IMR-90 (cell line): ENCODE measurements around the gene SSPN. TPM values are rescaled to one million over a fixed set of nuclear protein-coding genes. Genes with fewer than 3 reads are reported as not detected.

ENCODE experiments used
- ATAC-seq: fragments of 200-7000 bp; cut with Tn5 transposase; 2 replicates; pipeline ENCODE4 v1.9.1; 2020; ENCODE audit warnings: low read depth, mild to moderate bottlenecking, moderate library complexity
- BruUV-seq: library from RNA; stranded (reverse); fragments of 400-500 nt; replicated peaks from 2 replicates; lab custom pipeline; 2021; lab: Mats Ljungman, UMichigan
- CTCF ChIA-PET: fragments of 300-600 bp; formaldehyde crosslinking; extraction: SDS; loops from one replicate; lab custom pipeline; 2021; ENCODE audit warnings: antibody characterized with exemption; lab: Yijun Ruan, JAX
- POLR2A ChIA-PET: fragments of 300-600 bp; sonication (Branson Sonifier 250); formaldehyde crosslinking; loops from one replicate; lab custom pipeline; 2022; ENCODE audit warnings: antibody characterized with exemption; ENCODE audit not compliant: unreplicated experiment; lab: Charles Lee
- DNase-seq: peaks from one replicate; pipeline ENCODE4 v3.0.0; 2013
- H2AFZ ChIP-seq: replicated peaks from 2 replicates; pipeline ENCODE3; 2013; ENCODE audit warnings: low read length, mild to moderate bottlenecking; ENCODE audit not compliant: poor library complexity
- H2AK5ac ChIP-seq: 2 replicates; pipeline ENCODE4 v1.6.1; 2013; ENCODE audit warnings: low read depth, low read length, inconsistent platforms
- H2AK9ac ChIP-seq: replicated peaks from 2 replicates; pipeline ENCODE3; 2013; ENCODE audit warnings: mild to moderate bottlenecking, low read depth, low read length, moderate library complexity; ENCODE audit not compliant: poor library complexity
- H2BK120ac ChIP-seq: 2 replicates; pipeline ENCODE4 v1.6.1; 2013; ENCODE audit warnings: low read depth, low read length, inconsistent platforms
- H2BK15ac ChIP-seq: 3 replicates; pipeline ENCODE4 v1.6.1; 2013; ENCODE audit warnings: low read depth, low read length, inconsistent platforms
- H2BK20ac ChIP-seq: 2 replicates; pipeline ENCODE4 v1.6.1; 2013; ENCODE audit warnings: low read depth, mild to moderate bottlenecking, inconsistent platforms, low read length, moderate library complexity
- H2BK5ac ChIP-seq: 2 replicates; pipeline ENCODE4 v1.6.1; 2013; ENCODE audit warnings: mild to moderate bottlenecking, low read depth, low read length, inconsistent platforms; ENCODE audit not compliant: poor library complexity, severe bottlenecking
- H3K14ac ChIP-seq: replicated peaks from 2 replicates; pipeline ENCODE4 v1.6.1; 2013; ENCODE audit warnings: low read depth, low read length, inconsistent platforms
- H3K18ac ChIP-seq: 2 replicates; pipeline ENCODE4 v1.6.1; 2013; ENCODE audit warnings: low read depth, low read length, control low read depth
- H3K23ac ChIP-seq: 2 replicates; pipeline ENCODE4 v1.6.1; 2013; ENCODE audit warnings: low read depth, low read length, inconsistent platforms
- H3K27ac ChIP-seq: 2 replicates; pipeline ENCODE4 v1.5.1; 2013; ENCODE audit warnings: mild to moderate bottlenecking, control low read depth, low read length; ENCODE audit not compliant: insufficient read depth
- H3K27me3 ChIP-seq: 2 replicates; pipeline ENCODE4 v1.6.1; 2013; ENCODE audit warnings: low read length; ENCODE audit not compliant: control insufficient read depth, insufficient read depth
- H3K36me3 ChIP-seq: 2 replicates; pipeline ENCODE4 v1.6.1; 2013; ENCODE audit warnings: low read length, mixed read lengths; ENCODE audit not compliant: control insufficient read depth, insufficient read depth
- H3K4ac ChIP-seq: 2 replicates; pipeline ENCODE4 v1.6.1; 2013; ENCODE audit warnings: low read depth, low read length, inconsistent platforms
- H3K4me1 ChIP-seq: 2 replicates; pipeline ENCODE4 v1.6.1; 2013; ENCODE audit warnings: low read length, mixed read lengths; ENCODE audit not compliant: control insufficient read depth, insufficient read depth
- H3K4me2 ChIP-seq: 2 replicates; pipeline ENCODE4 v1.6.1; 2013; ENCODE audit warnings: low read depth, mild to moderate bottlenecking, control low read depth, low read length, moderate library complexity
- H3K4me3 ChIP-seq: 2 replicates; pipeline ENCODE4 v1.5.1; 2013; ENCODE audit warnings: low read depth, mild to moderate bottlenecking, control low read depth, low read length, moderate library complexity; ENCODE audit not compliant: insufficient read depth
- H3K56ac ChIP-seq: 2 replicates; pipeline ENCODE4 v1.6.1; 2013; ENCODE audit warnings: low read length, inconsistent platforms; ENCODE audit not compliant: insufficient read depth; ENCODE audit errors: extremely low read depth
- H3K79me1 ChIP-seq, 2 experiments: 2 replicates each; pipeline ENCODE4 v1.6.1; 2013; ENCODE audit warnings: low read length in 2 of 2, inconsistent platforms in 1 of 2, low read depth in 1 of 2
- H3K9ac ChIP-seq: 2 replicates; pipeline ENCODE4 v1.6.1; 2013; ENCODE audit warnings: low read depth, low read length, control low read depth
- H3K9me1 ChIP-seq: 2 replicates; pipeline ENCODE4 v1.6.1; 2013; ENCODE audit warnings: low read length, inconsistent platforms; ENCODE audit not compliant: insufficient read depth
- H3K9me3 ChIP-seq: 2 replicates; pipeline ENCODE4 v1.6.1; 2013; ENCODE audit warnings: low read length; ENCODE audit not compliant: control insufficient read depth, insufficient read depth
- H4K20me1 ChIP-seq: 2 replicates; pipeline ENCODE4 v1.6.1; 2013; ENCODE audit warnings: low read length, inconsistent platforms; ENCODE audit not compliant: insufficient read depth
- H4K5ac ChIP-seq: 2 replicates; pipeline ENCODE4 v1.6.1; 2013; ENCODE audit warnings: mild to moderate bottlenecking, low read depth, low read length, control low read depth
- H4K8ac ChIP-seq, 2 experiments: 2 replicates each; pipeline ENCODE4 v1.6.1; 2013; ENCODE audit warnings: low read depth in 2 of 2, low read length in 2 of 2, control low read depth in 1 of 2, inconsistent platforms in 1 of 2
- H4K91ac ChIP-seq: 2 replicates; pipeline ENCODE4 v1.6.1; 2013; ENCODE audit warnings: low read depth, low read length, inconsistent platforms; ENCODE audit not compliant: insufficient read depth
- CHD1 ChIP-seq: IDR thresholded peaks from 2 replicates; pipeline ENCODE4 v1.6.1; 2012; ENCODE audit warnings: low read depth, low read length, improper control_type of control experiment
- MAZ ChIP-seq: IDR thresholded peaks from 2 replicates; pipeline ENCODE4 v1.6.1; 2012; ENCODE audit warnings: low read depth, mild to moderate bottlenecking, low read length, improper control_type of control experiment, moderate library complexity, borderline replicate concordance
- NFE2L2 ChIP-seq: fragments of 150-350 bp; IDR thresholded peaks from 2 replicates; pipeline ENCODE4 v1.6.1; 2016; ENCODE audit warnings: low read depth, mild to moderate bottlenecking, low read length
- POLR2A ChIP-seq: IDR thresholded peaks from 2 replicates; pipeline ENCODE4 v1.6.1; 2012; ENCODE audit warnings: mild to moderate bottlenecking, low read depth, low read length
- RCOR1 ChIP-seq: IDR thresholded peaks from 2 replicates; pipeline ENCODE4 v1.6.1; 2012; ENCODE audit warnings: mild to moderate bottlenecking, low read length, improper control_type of control experiment; ENCODE audit not compliant: insufficient replicate concordance
- RFX5 ChIP-seq: IDR thresholded peaks from 2 replicates; pipeline ENCODE4 v1.8.0; 2012; ENCODE audit warnings: low read depth, mild to moderate bottlenecking, low read length, moderate library complexity
- WGBS, 2 experiments: methylation state at CpG; one replicate each; pipeline versions ENCODE4 v1.1.5 to v1.1.7; 2013; ENCODE audit warnings: missing lambda C conversion rate in 2 of 2; ENCODE audit not compliant: insufficient read length in 1 of 2; ENCODE audit errors: extremely low coverage in 2 of 2; 5-methylcytosine and 5-hydroxymethylcytosine counted together
- dilution Hi-C: fragments of 300-500 bp; cut with HindIII; formaldehyde crosslinking; loops from one replicate; pipeline ENCODE4 v1.14.3; 2018; ENCODE audit warnings: low sequenced_read_pairs; ENCODE audit not compliant: unreplicated experiment
- in situ Hi-C: fragments of 300-500 bp; cut with MboI; formaldehyde crosslinking; loops from 3 replicates; pipeline ENCODE4 v1.14.3; 2019; ENCODE audit warnings: low sequenced_read_pairs, inconsistent platforms, mixed read lengths
- intact Hi-C: fragments of 100-400 bp; cut with micrococcal nuclease; formaldehyde crosslinking; loops from 2 replicates; pipeline ENCODE4 v1.10.0; 2022
- polyA plus RNA-seq, 3 experiments: library from polyadenylated mRNA; depleted of rRNA; stranded (reverse); fragments of >200 nt; gene quantifications; 2 replicates each; pipeline ENCODE4 v1.2.3, GENCODE V29; 2012; ENCODE audit warnings: low replicate concordance in 1 of 3
- total RNA-seq: library from RNA; depleted of rRNA; stranded (reverse); fragments of >200 nt; gene quantifications from 2 replicates; pipeline ENCODE4 v1.2.3, GENCODE V29; 2012

Gene SSPN
- total and polyA plus RNA-seq, 2 of the 4 experiments (the other 2 are of a cell fraction), result 3.5 to 5.6 TPM

DNA sequence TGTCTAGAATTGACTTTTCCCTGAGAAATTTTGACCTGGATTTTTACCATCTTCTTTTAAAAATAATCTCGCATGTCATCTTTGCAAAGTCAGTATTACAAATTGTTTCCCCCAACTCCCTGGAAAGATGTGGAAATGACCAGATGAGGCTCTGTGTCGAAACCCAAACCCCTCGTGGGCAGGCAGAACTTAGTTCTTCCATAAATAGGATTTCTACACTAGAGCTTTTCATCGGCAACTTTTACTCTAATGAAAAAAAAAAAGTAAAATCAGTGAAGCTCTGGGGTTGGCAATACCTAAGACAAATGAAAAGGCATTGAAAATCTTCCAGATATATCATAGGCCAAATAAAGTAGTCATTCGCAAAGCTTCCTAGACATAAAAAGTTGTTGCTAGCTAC is 17.0 kb downstream of the SSPN start:
- Histone ChIP-seq H4K8ac (no peak overlapping the region), H2BK15ac (no peak overlapping the region), H4K20me1 (no peaks in the 10 kb centered on the region), H3K4me3 (no peak overlapping the region), H2BK120ac (no peak overlapping the region), H2AK9ac (no peak overlapping the region), H3K56ac (no peak overlapping the region), H3K14ac (no peak overlapping the region), H3K27me3 (no peaks in the 10 kb centered on the region), H3K23ac (no peak overlapping the region), H3K4me2 (no peak overlapping the region), H3K9me1 (no peaks in the 10 kb centered on the region), H2AK5ac (no peak overlapping the region), H3K9me3 (no peaks in the 10 kb centered on the region), H2BK20ac (no peak overlapping the region), H2AFZ (no peak overlapping the region), H3K27ac (no peak overlapping the region), H3K79me1 (no peaks in the 10 kb centered on the region), H4K91ac (no peak overlapping the region), H3K9ac (no peak overlapping the region), H4K5ac (no peak overlapping the region), H3K4ac (no peak overlapping the region), H3K18ac (no peak overlapping the region), H3K4me1 (no peaks in the 10 kb centered on the region), H3K36me3 (no peaks in the 10 kb centered on the region), H2BK5ac (no peak overlapping the region)
- intact Hi-C loops, result no loop called here
- dilution Hi-C loops, result no loop called here
- in situ Hi-C loops, result no loop called here
- ChIA-PET CTCF (interaction anchor here (0.6 to 1.1 kb wide), 2 partner anchors 14 to 48 kb away, joined by 3 read pairs; no protein-coding TSS in a partner anchor), POLR2A (interaction anchor here (1.0 kb wide), 1 partner anchor 14 kb away, joined by 3 read pairs; no protein-coding TSS in a partner anchor)
- ATAC-seq, result no peak
- no peak for TF ChIP-seq POLR2A
- TF ChIP-seq RCOR1, result no peak
- no peak for TF ChIP-seq NFE2L2
- TF ChIP-seq MAZ, result no peak
- no peak for TF ChIP-seq CHD1
- no peak for TF ChIP-seq RFX5
- no peak for DNase-seq
- WGBS, 2 experiments, result no CpG with 5 or more reads among the region's 5 CpGs
- no TSS peak for BruUV-seq
